Activated CD8-positive, alpha-beta memory T cell treated with anti-CD3 and anti-CD28 coated beads, Interleukin-2, amount 10 ng/mL, durations not matched to agents 7 days and 5 days (primary cell): ENCODE results near the gene TAOK2. TPM values are rescaled to one million over a fixed set of nuclear protein-coding genes. Genes with fewer than 3 reads are reported as not detected.

Experiments used
- ATAC-seq: fragments of 150-1000 bp; cut with Tn5 transposase; one replicate; pipeline ENCODE4 v1.10.0; 2021; ENCODE audit warnings: moderate library complexity
- CTCF ChIA-PET: fragments of 350-600 bp; sonication (Branson Sonifier 250); formaldehyde crosslinking; loops from one replicate; lab custom pipeline; 2021; ENCODE audit warnings: antibody characterized with exemption; lab: Charles Lee
- DNase-seq: peaks from one replicate; pipeline ENCODE4 v3.0.0-alpha.2; 2020
- H3K27ac Mint-ChIP-seq: one replicate; pipeline ENCODE4 v1.8.0; 2021; ENCODE audit warnings: mild to moderate bottlenecking, mixed read lengths
- H3K27me3 Mint-ChIP-seq: one replicate; pipeline ENCODE4 v1.8.0; 2021; ENCODE audit warnings: mixed read lengths
- H3K36me3 Mint-ChIP-seq: one replicate; pipeline ENCODE4 v1.8.0; 2021; ENCODE audit warnings: mild to moderate bottlenecking, mixed read lengths
- H3K4me1 Mint-ChIP-seq: one replicate; pipeline ENCODE4 v1.8.0; 2021; ENCODE audit warnings: mixed read lengths
- H3K4me3 Mint-ChIP-seq: one replicate; pipeline ENCODE4 v1.8.0; 2021; ENCODE audit warnings: mild to moderate bottlenecking, moderate library complexity, mixed read lengths
- H3K9me3 Mint-ChIP-seq: one replicate; pipeline ENCODE4 v1.8.0; 2022; ENCODE audit warnings: low read depth, mixed read lengths
- total RNA-seq, 2 experiments: library from RNA; stranded (reverse); gene quantifications; one replicate each; pipeline ENCODE4 v1.2.3, GENCODE V29; 2021

The TAOK2 gene
- total RNA-seq, 2 experiments from 2014 or later: 51.1 to 55.3 TPM

GRCh38 chr16:29986231-29986630 lies 12.6 kb downstream of the TAOK2 start:
- CTCF ChIA-PET: interaction anchor here (1.0 to 1.1 kb wide), 2 partner anchors 11 to 13 kb away, joined by 3 to 4 read pairs; partner anchors contain the start of gene TAOK2
- H3K4me3 Mint-ChIP-seq: no peak overlapping the region
- ATAC-seq (no peak), DNase-seq (no peak)
- H3K9me3 Mint-ChIP-seq: no peaks in the 10 kb centered on the region
- H3K27ac Mint-ChIP-seq: no peak overlapping the region
- peaks cover 46% of the 10 kb centered on the region for H3K36me3 Mint-ChIP-seq
- no peaks in the 10 kb centered on the region for H3K27me3 Mint-ChIP-seq
- H3K4me1 Mint-ChIP-seq: no peaks in the 10 kb centered on the region

- no peaks in the 10 kb centered on the region for H3K27me3 Mint-ChIP-seq
- H3K27ac Mint-ChIP-seq: no peak overlapping the region
- DNase-seq (no peak), ATAC-seq (no peak)
- no peaks in the 10 kb centered on the region for H3K4me1 Mint-ChIP-seq
- H3K4me3 Mint-ChIP-seq: no peak overlapping the region
- H3K36me3 Mint-ChIP-seq: peaks cover 44% of the 10 kb centered on the region
- H3K9me3 Mint-ChIP-seq: no peaks in the 10 kb centered on the region
- CTCF ChIA-PET: interaction anchor here (0.7 to 1.0 kb wide), 2 partner anchors 9 to 10 kb away, joined by 3 read pairs; no protein-coding TSS in a partner anchor
These were observed 13.3 kb downstream of the TAOK2 start for GRCh38 chr16:29986931-29987330.

GRCh38 chr16:29987371-29988085 lies 13.9 kb downstream of the TAOK2 start:
- DNase-seq (no peak), ATAC-seq (no peak)
- Mint-ChIP-seq H3K4me1 (no peaks in the 10 kb centered on the region), H3K4me3 (no peak overlapping the region), H3K27me3 (no peaks in the 10 kb centered on the region), H3K36me3 (peaks cover 43% of the 10 kb centered on the region), H3K9me3 (no peaks in the 10 kb centered on the region), H3K27ac (no peak overlapping the region)
- CTCF ChIA-PET: interaction anchor here (0.7 to 0.8 kb wide), 2 partner anchors 9 to 14 kb away, joined by 3 read pairs; partner anchors contain the start of gene TAOK2

GRCh38 chr16:29988346-29989075 lies 14.8 kb downstream of the TAOK2 start:
- Mint-ChIP-seq H3K4me3 (no peak overlapping the region), H3K27me3 (no peaks in the 10 kb centered on the region), H3K36me3 (peaks cover 39% of the 10 kb centered on the region), H3K4me1 (peaks cover under 1% of the 10 kb centered on the region), H3K27ac (no peak overlapping the region), H3K9me3 (no peaks in the 10 kb centered on the region)
- CTCF ChIA-PET: no interaction called here
- DNase-seq (no peak), ATAC-seq (no peak)

- DNase-seq (no peak), ATAC-seq (no peak)
- Mint-ChIP-seq H3K36me3 (peaks cover 40% of the 10 kb centered on the region), H3K9me3 (no peaks in the 10 kb centered on the region), H3K27ac (no peak overlapping the region), H3K4me3 (no peak overlapping the region), H3K27me3 (no peaks in the 10 kb centered on the region), H3K4me1 (peaks cover 8% of the 10 kb centered on the region)
- CTCF ChIA-PET: no interaction called here
These were observed 15.6 kb downstream of the TAOK2 start for GRCh38 chr16:29989111-29989858.

- no peak for ATAC-seq
- H3K4me1 Mint-ChIP-seq: peaks cover 16% of the 10 kb centered on the region
- no peak for DNase-seq
- no peak overlapping the region for H3K4me3 Mint-ChIP-seq
- H3K27me3 Mint-ChIP-seq: no peaks in the 10 kb centered on the region
- no peaks in the 10 kb centered on the region for H3K9me3 Mint-ChIP-seq
- CTCF ChIA-PET: no interaction called here
- H3K27ac Mint-ChIP-seq: no peak overlapping the region
- peaks cover 35% of the 10 kb centered on the region for H3K36me3 Mint-ChIP-seq
These were observed 16.4 kb downstream of the TAOK2 start for GRCh38 chr16:29990034-29990433.

- ATAC-seq: no peak
- H3K4me3 Mint-ChIP-seq: no peak overlapping the region
- H3K36me3 Mint-ChIP-seq: peaks cover 28% of the 10 kb centered on the region
- H3K27me3 Mint-ChIP-seq: no peaks in the 10 kb centered on the region
- no peak for DNase-seq
- CTCF ChIA-PET: no interaction called here
- H3K9me3 Mint-ChIP-seq: no peaks in the 10 kb centered on the region
- H3K4me1 Mint-ChIP-seq: peaks cover 16% of the 10 kb centered on the region
- no peak overlapping the region for H3K27ac Mint-ChIP-seq
These were observed 17.4 kb downstream of the TAOK2 start for GRCh38 chr16:29990883-29991570.

GRCh38 chr16:29991571-29991904 lies 17.9 kb downstream of the TAOK2 start:
- ATAC-seq (no peak), DNase-seq (no peak)
- Mint-ChIP-seq H3K4me3 (no peak overlapping the region), H3K36me3 (peaks cover 28% of the 10 kb centered on the region), H3K27me3 (no peaks in the 10 kb centered on the region), H3K27ac (no peak overlapping the region), H3K4me1 (peaks cover 16% of the 10 kb centered on the region), H3K9me3 (no peaks in the 10 kb centered on the region)
- CTCF ChIA-PET: no interaction called here

- Mint-ChIP-seq H3K4me1 (peaks cover 21% of the 10 kb centered on the region), H3K27ac (no peak overlapping the region), H3K9me3 (no peaks in the 10 kb centered on the region), H3K27me3 (no peaks in the 10 kb centered on the region), H3K36me3 (peaks cover 32% of the 10 kb centered on the region), H3K4me3 (no peak overlapping the region)
- CTCF ChIA-PET: interaction anchor here (1.8 kb wide), 2 partner anchors 16 to 39 kb away, joined by 6 to 7 read pairs; partner anchors contain the start of gene TLCD3B
- DNase-seq: no peak
- no peak for ATAC-seq
These were observed 18.8 kb downstream of the TAOK2 start for GRCh38 chr16:29992344-29992967.

- DNase-seq (no peak), ATAC-seq (no peak)
- Mint-ChIP-seq H3K4me1 (peaks cover 27% of the 10 kb centered on the region), H3K9me3 (no peaks in the 10 kb centered on the region), H3K36me3 (peaks cover 35% of the 10 kb centered on the region), H3K27me3 (no peaks in the 10 kb centered on the region), H3K4me3 (peak overlapping the region; percentile 98), H3K27ac (no peak overlapping the region)
- CTCF ChIA-PET: interaction anchor here (0.9 to 1.8 kb wide), 5 partner anchors 17 to 293 kb away, joined by 3 to 7 read pairs (median 5); partner anchors contain the start of gene TLCD3B
These were observed 19.7 kb downstream of the TAOK2 start for GRCh38 chr16:29993191-29993902.

- peak overlapping the region; percentile 99 for H3K27ac Mint-ChIP-seq
- no peaks in the 10 kb centered on the region for H3K9me3 Mint-ChIP-seq
- H3K4me1 Mint-ChIP-seq: peaks cover 30% of the 10 kb centered on the region
- H3K4me3 Mint-ChIP-seq: peak overlapping the region; percentile 98
- DNase-seq (no peak), ATAC-seq (no peak)
- no peaks in the 10 kb centered on the region for H3K27me3 Mint-ChIP-seq
- peaks cover 36% of the 10 kb centered on the region for H3K36me3 Mint-ChIP-seq
- CTCF ChIA-PET: interaction anchor here (0.9 to 2.6 kb wide), 8 partner anchors 12 to 293 kb away, joined by 3 to 7 read pairs (median 5); partner anchors contain the start of genes TLCD3B and TMEM219
These were observed 20.4 kb downstream of the TAOK2 start for GRCh38 chr16:29993903-29994599.
